CD4-positive, alpha-beta T cell treated with Interleukin-1 beta for 1 hour (primary cell): Measurements from ENCODE around the gene CPXM1.

Experiments
- DNase-seq, 2 donors: peaks; one replicate each; pipeline ENCODE4 v3.0.0-alpha.2; 2020 to 2022

The CPXM1 gene

GRCh38 chr20:2747676-2748235 lies 52.7 kb downstream of the CPXM1 start:
- DNase-seq, result no peak

- DNase-seq, result no peak
Observed at GRCh38 chr20:2746636-2747265, 53.7 kb downstream of the CPXM1 start.

DNA sequence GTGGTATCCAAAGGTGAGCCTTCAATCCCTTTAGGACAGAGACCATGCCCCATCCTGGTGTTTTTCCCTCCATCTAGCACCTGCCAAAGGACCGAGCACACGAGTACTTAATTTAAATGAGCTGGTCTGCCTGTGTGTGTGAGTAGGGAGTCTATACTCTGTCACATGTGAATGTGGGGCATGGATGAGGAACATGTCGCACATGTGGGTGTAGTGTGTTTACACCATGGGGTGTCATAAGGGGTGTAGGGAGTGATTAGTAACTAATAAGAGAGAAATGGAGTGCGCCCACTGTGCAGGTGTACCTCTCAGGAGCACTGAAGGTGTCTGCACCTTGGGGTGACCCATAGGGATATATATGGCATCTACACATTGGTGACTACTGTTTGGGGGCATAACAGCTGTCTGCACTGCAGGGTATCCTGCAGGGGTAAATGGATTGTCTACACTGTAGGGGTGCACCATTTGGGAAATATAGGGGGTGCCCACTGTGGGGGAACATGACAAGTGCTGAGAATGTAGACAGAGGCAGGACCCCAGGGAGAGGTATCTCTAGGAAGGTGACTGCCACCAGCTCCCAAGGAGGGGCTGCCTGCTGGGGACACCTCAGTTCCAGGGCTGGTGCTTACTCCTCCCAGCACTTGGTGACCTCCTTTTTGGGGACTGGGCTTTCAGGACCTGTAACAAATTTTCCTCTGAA lies 54.3 kb downstream of the CPXM1 start:
- DNase-seq, result no peak

- no peak for DNase-seq
Observed at GRCh38 chr20:2745060-2745910, 55.1 kb downstream of the CPXM1 start.
